GM19023 (cell line): ENCODE results near the gene ANKRD13C.
"Not testable (repeated sequence)": the region's sequence is repeated elsewhere in the genome, so short reads cannot be mapped to it uniquely, and the experiment has no call there.

Experiments
- ATAC-seq: cut with Tn5 transposase; IDR thresholded peaks from one replicate; pipeline ENCODE4 v1.9.1; 2021; ENCODE audit warnings: mild to moderate bottlenecking, moderate library complexity; ENCODE audit not compliant: unreplicated experiment

Gene ANKRD13C

DNA sequence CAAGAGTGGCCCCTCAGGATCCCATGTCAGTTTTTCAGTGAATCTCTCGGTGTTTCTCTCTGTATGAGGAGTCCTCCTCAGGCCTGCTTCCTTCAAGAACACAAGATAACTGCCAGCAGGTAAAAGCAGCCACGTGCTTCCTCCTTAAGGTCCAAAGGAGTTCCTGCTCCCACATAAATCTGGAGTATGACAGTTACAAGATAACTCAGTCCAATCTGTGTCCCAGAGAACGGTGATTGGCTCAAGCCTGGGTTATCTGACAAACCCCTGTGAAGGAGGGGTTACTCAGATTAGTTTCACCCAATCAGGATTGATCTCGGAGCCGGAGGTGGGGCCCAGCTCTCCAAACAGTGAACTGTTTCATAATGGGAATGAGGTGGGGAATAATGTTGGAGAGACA, 5.8 kb upstream of the ANKRD13C start:
- ATAC-seq = no peak

DNA sequence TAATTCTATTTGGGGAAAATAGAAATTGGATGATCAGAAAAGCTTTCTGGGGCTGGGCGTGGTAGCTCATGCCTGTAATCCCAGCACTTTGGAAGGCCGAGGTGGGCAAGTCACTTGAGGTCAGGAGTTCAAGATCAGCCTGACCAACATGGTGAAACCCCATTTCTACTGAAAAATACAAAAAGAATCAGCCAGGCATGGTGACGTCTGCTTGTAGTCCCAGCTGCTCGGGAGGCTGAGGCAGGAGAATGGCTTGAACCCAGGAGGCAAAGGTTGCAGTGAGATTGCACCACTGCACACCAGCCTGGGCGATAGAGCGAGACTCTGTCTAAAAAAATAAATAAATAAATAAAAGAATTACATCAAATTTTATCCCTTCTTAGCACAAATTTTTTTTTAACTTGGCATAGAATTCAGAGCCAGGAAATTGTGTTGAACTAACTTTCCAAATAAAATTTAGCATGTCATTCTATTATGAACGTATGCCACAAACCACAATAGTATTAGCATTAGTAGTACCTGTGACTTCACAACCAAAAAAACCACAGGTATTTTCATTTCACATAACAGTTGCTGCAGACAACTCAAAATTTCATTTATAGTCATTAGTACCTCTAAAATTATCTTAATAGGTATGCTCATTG, 4.5 kb upstream of the ANKRD13C start:
- no peak for ATAC-seq

DNA sequence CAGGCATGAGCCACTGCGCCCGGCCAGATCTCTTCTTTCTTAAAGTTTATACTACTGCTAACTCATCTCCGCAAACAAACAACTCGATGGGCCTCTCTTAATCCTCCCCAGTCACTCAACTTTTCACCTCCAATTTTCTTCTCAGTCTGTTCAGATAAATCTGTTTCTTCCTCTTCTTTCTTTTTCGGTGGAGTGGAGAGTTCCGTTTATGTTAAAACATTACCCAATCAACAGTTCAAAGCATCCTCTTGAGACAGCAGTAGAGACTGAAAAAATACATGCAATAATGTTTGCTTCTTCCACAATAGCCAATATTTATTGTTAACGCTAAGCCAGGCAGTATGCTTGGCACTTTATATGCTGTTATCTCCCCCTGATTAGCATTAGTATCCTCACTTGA, 1.4 kb upstream of the ANKRD13C start:
- no peak for ATAC-seq

DNA sequence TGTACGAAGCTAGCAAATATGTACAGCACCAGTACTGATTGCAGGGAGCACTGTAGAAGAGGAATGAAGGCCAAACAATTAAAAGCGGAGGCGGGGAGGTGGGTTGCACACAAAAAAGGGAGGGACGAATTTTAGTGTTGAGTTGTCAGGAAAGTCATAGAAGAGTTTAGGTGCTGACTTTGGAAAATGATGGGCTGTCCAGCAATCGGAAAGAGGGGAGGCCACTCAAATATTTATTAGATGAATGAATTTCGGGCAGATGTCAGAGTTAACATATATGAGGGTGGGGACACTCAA, 537 bp upstream of the ANKRD13C start:
- no peak for ATAC-seq

DNA sequence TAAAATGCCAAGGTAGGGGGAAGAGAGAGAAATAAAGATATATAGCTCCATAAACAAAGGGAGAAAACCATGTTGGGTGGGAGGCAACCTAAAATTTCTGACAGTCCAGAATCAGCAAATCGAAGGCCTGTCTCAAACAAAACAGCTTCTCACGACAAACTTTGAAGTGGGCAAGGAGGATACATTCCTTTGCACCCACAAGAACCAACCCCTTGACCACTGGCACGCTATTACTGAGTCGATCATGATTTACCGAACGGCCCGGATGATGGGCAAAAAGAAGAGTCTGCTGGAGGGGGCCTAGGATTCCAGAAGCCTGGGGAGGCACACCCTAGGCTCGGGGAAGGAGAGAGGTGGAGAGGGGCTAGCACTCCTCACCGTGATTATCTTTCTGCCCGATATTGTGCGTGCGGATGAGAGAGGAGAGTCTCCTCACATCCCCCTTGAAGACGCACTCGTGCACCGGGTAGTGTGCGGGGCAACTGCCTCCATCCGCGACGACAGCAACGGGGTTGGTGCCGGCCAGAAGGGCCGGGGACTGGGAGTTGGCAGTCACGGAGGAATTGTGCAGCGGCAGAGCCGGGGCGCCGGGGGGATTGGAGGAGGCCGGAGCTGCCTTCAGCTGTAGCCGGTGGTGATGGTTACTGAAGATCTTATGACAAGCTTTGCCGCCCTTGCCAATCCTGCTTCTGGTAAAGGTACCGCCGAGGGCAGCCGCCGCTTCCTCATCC, 756 bp downstream of the ANKRD13C start:
- ATAC-seq = peak; percentile 27

DNA sequence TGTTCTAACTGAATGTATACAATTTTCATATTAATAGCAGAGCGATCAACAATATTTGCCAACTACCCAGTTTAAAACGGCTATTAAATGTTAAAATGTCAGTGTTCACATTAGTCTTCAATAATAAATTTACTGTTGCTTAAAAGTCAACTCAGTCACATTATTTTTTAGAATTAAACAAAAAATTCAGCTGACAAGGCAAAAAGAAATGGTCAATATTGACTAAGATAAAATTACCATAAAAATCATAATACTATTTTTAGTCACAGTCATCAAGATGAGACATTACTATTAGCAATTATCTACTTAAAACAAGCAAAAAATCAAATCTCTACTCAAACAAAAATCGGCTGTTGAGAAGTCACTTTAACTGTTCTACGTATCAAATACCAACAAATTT, 1.5 kb downstream of the ANKRD13C start:
- no peak for ATAC-seq

DNA sequence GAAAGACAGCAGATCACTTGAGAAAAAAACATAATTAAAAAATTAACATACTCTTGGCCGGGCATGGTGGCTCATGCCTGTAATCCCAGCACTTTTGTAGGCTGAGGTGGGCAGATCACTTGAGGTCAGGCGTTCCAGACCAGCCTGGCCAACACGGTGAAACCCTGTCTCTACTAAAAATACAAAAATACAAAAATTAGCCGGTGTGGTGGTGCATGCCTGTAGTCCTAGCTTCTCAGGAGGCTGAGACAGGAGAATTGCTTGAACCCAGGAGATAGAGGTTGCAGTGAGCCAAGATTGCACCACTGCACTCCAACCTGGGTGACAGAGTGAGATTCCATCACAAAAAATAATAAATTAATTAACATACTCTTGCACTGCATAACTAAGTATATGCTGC, 4.7 kb downstream of the ANKRD13C start:
- ATAC-seq = not testable (repeated sequence)

DNA sequence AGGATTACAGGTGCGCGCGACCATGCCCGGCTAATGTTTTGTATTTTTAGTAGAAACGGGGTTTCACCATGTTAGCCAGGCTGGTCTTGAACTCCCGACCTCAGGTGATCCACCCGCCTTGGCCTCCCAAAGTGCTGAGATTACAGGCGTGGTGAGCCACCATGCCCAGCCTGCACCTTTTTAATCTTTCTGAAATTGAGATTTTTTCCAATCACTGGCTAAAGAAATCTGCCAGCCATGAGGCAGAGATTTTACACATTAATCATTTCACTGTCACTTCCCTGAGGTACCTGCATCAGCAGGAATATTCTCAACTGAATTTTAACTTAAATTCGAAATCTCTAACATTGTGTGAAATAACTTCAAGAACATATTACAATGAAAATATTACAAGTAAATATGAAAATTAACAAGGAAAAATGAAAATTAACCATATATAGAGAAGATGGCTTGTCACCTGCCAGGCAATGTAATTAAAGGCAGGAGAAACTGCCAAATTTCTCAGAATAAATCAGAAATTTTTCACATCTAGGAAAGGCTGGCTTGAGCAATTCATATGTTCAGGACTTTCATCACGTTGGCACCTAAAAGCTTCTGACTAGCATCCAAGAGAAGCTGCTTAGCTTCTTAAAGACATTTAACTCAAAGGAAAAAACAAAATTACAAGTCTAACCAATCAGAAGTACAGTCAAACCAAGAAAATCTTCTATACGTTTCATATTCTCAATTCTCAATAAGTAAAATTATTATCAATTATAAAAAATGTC, 5.9 kb downstream of the ANKRD13C start:
- ATAC-seq = no peak

DNA sequence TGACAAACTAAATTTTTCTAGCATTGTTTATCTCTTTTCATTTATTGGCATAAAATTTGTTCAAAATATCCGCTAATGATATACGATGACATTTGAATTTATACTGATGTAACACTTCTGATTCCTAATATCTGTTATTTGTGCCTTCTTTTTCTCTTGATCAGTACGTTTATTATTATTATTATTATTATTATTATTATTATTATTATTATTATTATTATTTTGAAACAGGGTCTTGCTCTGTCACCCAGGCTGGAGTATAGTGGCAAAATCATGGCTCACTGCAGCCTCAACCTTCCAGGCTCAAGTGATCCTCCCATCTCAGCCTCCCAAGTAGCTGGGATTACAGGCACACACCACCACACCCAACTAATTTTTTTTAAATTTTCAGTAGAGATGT, 14.9 kb downstream of the ANKRD13C start:
- ATAC-seq = not testable (repeated sequence)

DNA sequence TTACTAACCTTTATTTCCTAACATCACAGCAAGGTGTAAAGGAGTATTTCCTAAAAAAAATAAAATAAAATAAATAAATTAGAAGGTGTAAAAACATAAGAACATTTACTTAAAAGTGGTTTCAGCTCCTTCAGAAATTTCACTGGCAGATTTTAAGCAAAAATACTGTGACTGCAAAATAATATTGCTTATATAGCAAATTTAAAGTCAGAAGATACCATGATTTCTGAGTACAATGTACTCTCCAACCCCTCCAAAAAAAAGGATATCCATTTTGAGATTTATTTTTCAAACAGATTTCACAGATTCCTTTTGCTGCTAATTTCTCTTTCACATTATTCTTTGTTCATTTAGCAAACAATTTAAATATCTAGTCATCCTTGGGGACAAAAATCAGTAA, 18.5 kb downstream of the ANKRD13C start:
- no peak for ATAC-seq

DNA sequence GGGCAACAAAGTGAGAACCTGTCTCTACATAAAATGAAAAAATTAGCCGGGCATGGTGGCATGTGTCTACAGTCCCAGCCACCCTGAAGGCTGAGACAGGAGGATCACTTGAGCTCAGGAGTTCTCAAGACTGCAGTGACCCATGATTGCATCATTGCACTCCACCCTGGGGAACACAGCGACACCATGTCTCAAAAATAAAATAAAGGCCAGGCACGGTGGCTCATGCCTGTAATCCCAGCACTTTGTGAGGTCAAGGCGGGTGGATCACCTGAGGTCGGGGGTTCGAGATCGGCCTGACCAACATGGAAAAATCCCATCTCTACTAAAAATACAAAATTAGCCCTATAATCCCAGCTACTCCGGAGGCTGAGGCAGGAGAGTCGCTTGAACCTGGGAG, 20.1 kb downstream of the ANKRD13C start:
- ATAC-seq = no peak

DNA sequence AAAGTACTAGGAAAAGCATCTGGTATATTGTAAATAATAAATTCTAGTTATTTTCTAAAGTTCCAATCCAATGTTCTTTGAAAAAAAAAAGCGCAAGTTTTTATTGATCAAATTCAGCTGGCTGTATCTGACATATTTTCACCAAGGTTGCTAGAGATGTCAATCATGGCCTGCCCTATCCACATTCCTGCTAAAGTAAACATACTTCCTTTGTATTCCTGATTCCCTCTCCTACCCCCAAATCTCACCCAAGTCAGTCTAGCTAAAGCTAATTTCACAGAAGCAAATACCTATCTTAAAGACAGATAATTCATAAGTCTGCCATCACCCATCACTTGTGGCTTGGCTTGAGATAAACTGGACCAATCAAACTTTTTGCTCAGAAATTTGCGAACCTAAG, 21.3 kb downstream of the ANKRD13C start:
- ATAC-seq = no peak

DNA sequence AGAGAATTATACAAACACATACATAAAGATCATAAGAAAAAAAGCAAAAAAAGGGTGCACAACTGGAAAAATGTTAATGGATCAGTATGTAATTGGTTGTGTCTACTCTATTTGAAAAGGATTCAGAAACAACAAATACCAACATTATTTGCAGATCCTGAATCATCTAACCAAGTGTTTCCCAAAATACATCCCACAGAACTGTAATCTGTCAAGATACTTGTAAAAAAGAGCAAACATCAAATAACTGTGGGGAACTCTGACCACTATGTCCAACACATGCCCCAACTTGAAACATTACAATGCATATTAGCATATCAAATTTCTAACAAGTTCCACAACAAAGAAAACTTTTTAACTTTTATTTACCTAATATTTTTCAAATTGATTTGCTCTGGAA, 22.6 kb downstream of the ANKRD13C start:
- no peak for ATAC-seq

DNA sequence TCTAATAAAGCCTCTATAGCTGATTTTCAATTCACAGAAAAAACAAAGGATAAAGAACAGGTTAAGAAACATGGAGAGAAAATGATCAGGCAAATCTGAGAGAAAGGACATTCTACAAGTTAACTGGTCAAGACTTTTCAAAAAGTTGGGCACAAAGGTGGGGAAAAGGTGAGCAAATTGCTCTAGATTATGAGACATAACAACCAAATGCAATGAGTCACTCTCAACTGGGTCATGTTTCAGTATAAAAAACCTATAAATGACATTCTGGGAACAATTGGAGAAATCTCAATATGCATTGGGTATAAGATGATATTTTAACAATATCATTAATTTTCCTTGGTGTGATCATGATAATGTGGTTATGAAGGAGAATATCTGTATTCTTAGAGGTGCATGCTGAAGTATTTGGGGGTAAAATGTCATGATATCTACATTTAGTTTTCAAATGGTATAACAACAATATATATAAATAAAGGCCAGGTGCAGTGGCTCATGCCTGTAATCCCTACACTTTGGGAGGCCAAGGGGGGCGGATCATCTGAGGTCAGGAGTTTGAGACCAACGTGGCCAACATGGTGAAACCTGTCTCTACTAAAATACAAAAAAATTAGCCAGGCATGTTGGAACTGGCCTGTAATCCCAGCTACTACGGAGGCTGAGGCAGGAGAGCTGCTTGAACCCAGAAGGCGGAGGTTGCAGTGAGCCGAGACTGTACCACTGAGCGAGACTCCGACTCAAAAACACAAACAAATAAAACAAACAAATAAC, 27.0 kb downstream of the ANKRD13C start:
- ATAC-seq = no peak

DNA sequence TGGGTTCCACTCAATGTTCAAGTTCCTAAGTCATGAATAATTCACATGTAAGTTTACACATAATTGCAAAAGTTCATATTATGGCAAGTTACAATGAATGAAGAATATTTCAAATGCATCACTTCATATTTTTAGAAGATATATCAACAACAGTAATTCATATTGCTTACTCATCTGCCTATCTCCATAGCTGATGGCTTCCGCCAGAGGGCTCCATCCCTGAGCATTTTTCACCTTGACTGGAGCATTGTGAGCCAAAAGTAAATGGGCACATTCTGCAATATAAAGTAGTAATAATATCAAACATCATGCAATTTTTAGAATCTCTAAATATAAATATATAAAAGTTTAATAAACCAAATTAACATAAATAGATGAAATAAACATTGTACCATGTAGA, 29.8 kb downstream of the ANKRD13C start:
- ATAC-seq = no peak

DNA sequence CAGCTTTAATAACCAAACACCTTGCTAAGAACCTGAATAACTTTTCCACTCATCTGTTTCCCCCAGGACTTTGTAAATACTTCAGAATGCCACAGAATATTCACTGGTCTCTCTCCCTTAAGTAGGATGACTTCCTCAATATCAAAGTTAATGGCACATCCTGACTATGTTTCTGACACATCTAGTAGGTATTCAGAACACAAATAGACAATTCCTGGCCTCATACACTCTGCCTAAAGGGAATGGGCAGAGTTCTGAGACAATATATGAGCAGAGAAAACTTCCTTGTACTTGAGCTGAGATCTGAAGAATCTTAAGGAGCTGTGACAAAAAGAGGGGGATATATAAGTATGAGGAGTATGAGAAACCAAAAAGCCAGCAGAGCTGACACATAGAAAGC, 34.8 kb downstream of the ANKRD13C start:
- no peak for ATAC-seq

DNA sequence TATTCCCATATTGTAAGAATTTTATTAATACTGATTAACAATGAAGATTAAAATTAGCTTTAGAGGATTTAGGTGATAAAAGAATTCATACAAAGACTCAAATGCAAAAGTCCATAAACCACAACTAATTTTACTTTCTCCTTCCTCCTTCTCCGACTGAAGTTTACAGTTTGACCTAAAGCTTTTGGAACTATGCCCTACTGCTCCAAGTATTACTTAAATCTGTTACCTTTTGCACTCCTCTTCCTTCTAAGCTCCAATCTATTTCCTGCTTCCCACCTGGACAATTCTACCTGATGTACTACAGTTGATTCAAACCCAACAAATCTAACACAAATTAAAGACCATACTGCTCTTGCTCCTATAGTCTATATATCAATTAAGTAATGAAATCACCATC, 36.3 kb downstream of the ANKRD13C start:
- ATAC-seq = no peak

DNA sequence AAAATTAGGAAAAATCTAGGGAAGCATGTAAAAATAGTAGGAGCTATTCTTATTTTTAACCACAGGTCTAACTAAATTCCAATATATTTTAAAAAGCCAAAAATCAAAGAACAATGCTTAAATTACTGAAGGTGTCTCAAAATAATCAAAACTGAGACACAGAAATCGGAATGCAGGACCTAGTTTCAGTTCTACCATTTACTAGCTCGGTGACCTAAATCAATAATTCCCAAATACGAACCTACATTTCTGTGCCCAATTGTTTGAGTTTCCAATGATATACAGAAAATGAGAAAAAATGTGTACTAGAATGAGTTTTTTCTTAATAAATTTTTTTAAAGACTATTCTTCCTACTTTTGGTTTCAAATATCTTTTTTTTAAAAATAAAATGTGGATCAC, 37.4 kb downstream of the ANKRD13C start:
- no peak for ATAC-seq

DNA sequence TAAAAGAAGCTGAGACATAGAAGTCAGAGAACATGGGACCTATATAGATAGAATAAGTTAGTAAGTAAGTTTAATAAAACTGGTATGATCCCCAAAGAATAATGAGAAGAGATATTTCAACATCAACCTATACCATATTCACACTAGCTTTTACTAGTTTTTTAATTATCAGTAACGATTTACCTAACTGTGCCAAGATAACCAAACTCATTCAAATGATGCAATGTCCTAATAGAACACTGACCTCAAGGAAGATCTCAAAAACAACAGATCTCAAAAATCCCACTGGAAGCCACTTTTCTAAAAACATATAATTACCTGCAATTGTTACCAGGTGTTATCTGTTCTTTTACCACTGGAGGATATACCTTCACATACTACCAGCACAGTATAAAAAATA, 38.7 kb downstream of the ANKRD13C start:
- no peak for ATAC-seq

DNA sequence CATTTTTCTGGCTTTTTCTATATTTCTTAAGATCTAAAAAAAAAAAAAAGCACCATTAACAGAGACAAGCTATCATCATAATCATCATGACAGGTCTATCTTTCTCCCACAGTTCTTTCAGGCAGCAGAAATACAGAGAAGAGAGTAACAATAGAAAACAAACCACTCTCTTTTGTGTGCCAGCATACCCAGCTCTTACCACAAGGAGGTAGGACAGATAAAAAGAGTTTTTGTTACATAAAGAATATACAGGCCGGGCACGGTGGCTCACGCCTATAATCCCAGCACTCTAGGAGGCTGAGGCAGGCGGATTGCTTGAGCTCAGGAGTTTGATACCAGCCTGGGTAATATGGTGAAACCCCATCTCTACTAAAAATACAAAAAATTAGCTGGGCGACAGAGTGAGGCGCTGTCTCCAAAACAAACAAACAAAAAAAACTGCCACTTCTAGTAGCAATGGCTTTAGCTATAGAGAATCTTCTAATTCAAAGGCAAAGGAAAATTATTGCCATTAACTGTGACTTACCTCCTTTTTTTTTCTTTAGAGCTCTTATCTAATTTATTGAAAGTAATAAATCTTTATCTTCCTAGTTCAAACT, 39.7 kb downstream of the ANKRD13C start:
- no peak for ATAC-seq

DNA sequence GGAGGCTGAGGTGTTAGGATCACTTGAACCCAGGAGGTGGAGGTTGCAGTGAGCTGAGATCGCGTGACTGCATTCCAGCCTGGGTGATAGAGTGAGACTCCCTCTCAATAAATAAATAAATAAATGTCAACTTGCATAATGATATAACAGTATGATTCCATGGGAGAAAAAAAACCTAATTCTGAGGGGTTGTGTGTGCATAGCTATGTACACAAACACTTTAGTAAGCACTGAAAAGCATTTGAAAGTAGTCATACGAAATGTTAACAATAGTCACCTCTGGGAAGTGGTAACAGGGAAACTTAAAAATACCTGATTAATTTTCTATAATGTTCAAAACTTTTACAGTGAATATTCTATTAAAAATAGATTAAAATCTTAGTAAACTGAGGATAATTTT, 43.2 kb downstream of the ANKRD13C start:
- ATAC-seq = no peak
